Measurements from ENCODE around the gene TCHP.
"Not testable (repeated sequence)": the region's sequence is repeated elsewhere in the genome, so short reads cannot be mapped to it uniquely, and the experiment has no call there.

- not testable (repeated sequence) for TF ChIP-seq CTCF, EP300 (IDR thresholded peaks at IDR 0.05)
These were observed 37.6 kb upstream of the TCHP start for GRCh38 chr12:109862491-109862890.
